ENCODE measurements around the gene PIP5K1B. TPM values are rescaled to one million over a fixed set of nuclear protein-coding genes. Genes with fewer than 3 reads are reported as not detected.

Gene PIP5K1B
- total and polyA plus RNA-seq, 2 of the 13 experiments (the other 11 are each of a cell fraction or from before 2014, with no cell fraction given) = 15.8 to 17.5 TPM

DNA sequence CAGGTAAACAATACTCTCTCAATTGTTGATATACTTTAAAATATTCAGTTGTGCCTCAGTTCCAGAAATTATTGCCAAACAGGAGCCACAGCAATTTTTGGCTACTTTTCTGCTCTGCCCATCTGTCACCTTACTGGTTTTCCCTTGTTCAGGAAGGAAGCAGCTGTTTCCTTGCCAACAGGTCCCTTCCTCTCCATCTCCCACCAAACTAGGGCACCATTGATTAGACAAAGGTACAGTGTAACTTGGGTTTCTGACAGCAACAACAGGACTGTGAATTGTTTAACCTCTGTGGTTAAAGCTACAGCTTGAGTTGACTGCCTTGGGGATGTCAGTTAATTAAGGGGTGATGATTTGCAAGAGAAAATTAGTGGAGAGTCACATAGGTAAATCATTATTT is 76.9 kb downstream of the PIP5K1B start:
- in situ Hi-C loops (cut with HindIII; ENCODE audit: extremely low pct_ligation_motif_present, low pct_unique_long_range_greater_than_20kb) (loop anchor here (5.0 to 10.0 kb wide), 2 partner anchors 75 to 183 kb away; partner anchors contain the start of gene PIP5K1B), intact Hi-C loops (cut with micrococcal nuclease; ENCODE audit: unreplicated experiment) (loop anchor here (2.0 to 5.0 kb wide), 2 partner anchors 35 to 63 kb away; no protein-coding TSS in a partner anchor)
- Histone ChIP-seq H3K9me3 (ENCODE audit: low read length) (no peaks in the 10 kb centered on the region), H3K27me3 (ENCODE audit: control insufficient read depth in 1 of 2, insufficient read depth in 2 of 2, low read length in 2 of 2) (no peaks in the 10 kb centered on the region; a peak in 1 of 5 replicates), H3K36me3 (replicated peaks in 1 of 2; ENCODE audit: control insufficient read depth in 1 of 2, insufficient read depth in 2 of 2, low read length in 2 of 2) (peaks cover 2 to 6% of the 10 kb centered on the region in 2 experiments; a peak in 2 of 5 replicates), H4K20me1 (ENCODE audit: insufficient read depth, low read length) (peaks cover 10% of the 10 kb centered on the region), H3K27ac (ENCODE audit: extremely low read length, insufficient read depth, low read length) (no peak overlapping the region), H3K79me2 (ENCODE audit: insufficient read depth, low read length) (peaks cover 47% of the 10 kb centered on the region), H3K4me2 (ENCODE audit: low read depth, low read length) (peak overlapping the region; percentile 95), H3K4me1 (ENCODE audit: insufficient read depth, low read length) (peaks cover 53% of the 10 kb centered on the region), H3K4me3 (replicated peaks in 1 of 3; ENCODE audit: insufficient read depth in 1 of 3, low read depth in 2 of 3, low read length in 3 of 3) (no peak overlapping the region; a peak in 1 of 6 replicates), H2AFZ (ENCODE audit: low read length) (no peak overlapping the region), H3K9ac (ENCODE audit: insufficient read depth, low read depth, low read length) (no peak overlapping the region)
- no peak for DNase-seq (ENCODE audit: low spot score)
- CTCF ChIA-PET (ENCODE audit: low intra/inter-chr PET ratio, low total read pairs) = no interaction called here
- POLR2A ChIA-PET = no interaction called here
- FAIRE-seq = no peak
- ATAC-seq = no peak
- no TSS peak for BruUV-seq (replicated peaks)
- TF ChIP-seq ZNF570 (CRISPR knock-in tag; IDR thresholded peaks at IDR 0.05; ENCODE audit: borderline replicate concordance) = no peak
- no peak for TF ChIP-seq ZNF660 (CRISPR knock-in tag; IDR thresholded peaks at IDR 0.05; ENCODE audit: borderline replicate concordance, low read depth)
- TF ChIP-seq ZNF296 (CRISPR knock-in tag; conservative IDR thresholded peaks at IDR 0.05) = no peak
- no peak for TF ChIP-seq ZNF678 (CRISPR knock-in tag; IDR thresholded peaks at IDR 0.05)
- TF ChIP-seq, protein P1, sequence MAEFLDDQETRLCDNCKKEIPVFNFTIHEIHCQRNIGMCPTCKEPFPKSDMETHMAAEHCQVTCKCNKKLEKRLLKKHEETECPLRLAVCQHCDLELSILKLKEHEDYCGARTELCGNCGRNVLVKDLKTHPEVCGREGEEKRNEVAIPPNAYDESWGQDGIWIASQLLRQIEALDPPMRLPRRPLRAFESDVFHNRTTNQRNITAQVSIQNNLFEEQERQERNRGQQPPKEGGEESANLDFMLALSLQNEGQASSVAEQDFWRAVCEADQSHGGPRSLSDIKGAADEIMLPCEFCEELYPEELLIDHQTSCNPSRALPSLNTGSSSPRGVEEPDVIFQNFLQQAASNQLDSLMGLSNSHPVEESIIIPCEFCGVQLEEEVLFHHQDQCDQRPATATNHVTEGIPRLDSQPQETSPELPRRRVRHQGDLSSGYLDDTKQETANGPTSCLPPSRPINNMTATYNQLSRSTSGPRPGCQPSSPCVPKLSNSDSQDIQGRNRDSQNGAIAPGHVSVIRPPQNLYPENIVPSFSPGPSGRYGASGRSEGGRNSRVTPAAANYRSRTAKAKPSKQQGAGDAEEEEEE (CRISPR knock-in tag; IDR thresholded peaks at IDR 0.05; ENCODE audit: borderline replicate concordance) = no peak
- TF ChIP-seq ZC3H13 (CRISPR knock-in tag; IDR thresholded peaks at IDR 0.05) = peak; percentile 63; the same call in 1 of the 2 replicates
- TF ChIP-seq, protein P2, sequence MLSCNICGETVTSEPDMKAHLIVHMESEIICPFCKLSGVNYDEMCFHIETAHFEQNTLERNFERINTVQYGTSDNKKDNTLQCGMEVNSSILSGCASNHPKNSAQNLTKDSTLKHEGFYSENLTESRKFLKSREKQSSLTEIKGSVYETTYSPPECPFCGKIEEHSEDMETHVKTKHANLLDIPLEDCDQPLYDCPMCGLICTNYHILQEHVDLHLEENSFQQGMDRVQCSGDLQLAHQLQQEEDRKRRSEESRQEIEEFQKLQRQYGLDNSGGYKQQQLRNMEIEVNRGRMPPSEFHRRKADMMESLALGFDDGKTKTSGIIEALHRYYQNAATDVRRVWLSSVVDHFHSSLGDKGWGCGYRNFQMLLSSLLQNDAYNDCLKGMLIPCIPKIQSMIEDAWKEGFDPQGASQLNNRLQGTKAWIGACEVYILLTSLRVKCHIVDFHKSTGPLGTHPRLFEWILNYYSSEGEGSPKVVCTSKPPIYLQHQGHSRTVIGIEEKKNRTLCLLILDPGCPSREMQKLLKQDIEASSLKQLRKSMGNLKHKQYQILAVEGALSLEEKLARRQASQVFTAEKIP (CRISPR knock-in tag; IDR thresholded peaks at IDR 0.05; ENCODE audit: borderline replicate concordance) = no peak
- TF ChIP-seq ZNF569 (CRISPR knock-in tag; IDR thresholded peaks at IDR 0.05; ENCODE audit: borderline replicate concordance) = no peak
